BLaER1 (cell line): ENCODE results near the gene SLC35B4.

Experiments used
- H3K27ac ChIP-seq: shearing (Covaris generic); formaldehyde crosslinking; 2 replicates; pipeline ENCODE4 v1.8.1; 2022
- H3K27me3 ChIP-seq: shearing (Covaris generic); formaldehyde crosslinking; 2 replicates; pipeline ENCODE4 v1.8.1; 2022
- H3K36me3 ChIP-seq: shearing (Covaris generic); formaldehyde crosslinking; 2 replicates; pipeline ENCODE4 v1.8.1; 2022
- H3K4me1 ChIP-seq: shearing (Covaris generic); formaldehyde crosslinking; 2 replicates; pipeline ENCODE4 v1.8.1; 2022
- H3K4me2 ChIP-seq: shearing (Covaris generic); formaldehyde crosslinking; 2 replicates; pipeline ENCODE4 v1.8.1; 2022
- H3K4me3 ChIP-seq: shearing (Covaris generic); formaldehyde crosslinking; 2 replicates; pipeline ENCODE4 v1.8.1; 2022
- H3K9ac ChIP-seq: shearing (Covaris generic); formaldehyde crosslinking; 2 replicates; pipeline ENCODE4 v1.8.1; 2022
- H3K9me3 ChIP-seq: shearing (Covaris generic); formaldehyde crosslinking; 2 replicates; pipeline ENCODE4 v1.8.1; 2022
- H4K20me1 ChIP-seq: shearing (Covaris generic); formaldehyde crosslinking; 2 replicates; pipeline ENCODE4 v1.8.1; 2022
- Cebpa-rat ChIP-seq: shearing (Covaris generic); IDR thresholded peaks from 2 replicates; pipeline ENCODE4 v1.8.1; 2022

SLC35B4 gene

DNA sequence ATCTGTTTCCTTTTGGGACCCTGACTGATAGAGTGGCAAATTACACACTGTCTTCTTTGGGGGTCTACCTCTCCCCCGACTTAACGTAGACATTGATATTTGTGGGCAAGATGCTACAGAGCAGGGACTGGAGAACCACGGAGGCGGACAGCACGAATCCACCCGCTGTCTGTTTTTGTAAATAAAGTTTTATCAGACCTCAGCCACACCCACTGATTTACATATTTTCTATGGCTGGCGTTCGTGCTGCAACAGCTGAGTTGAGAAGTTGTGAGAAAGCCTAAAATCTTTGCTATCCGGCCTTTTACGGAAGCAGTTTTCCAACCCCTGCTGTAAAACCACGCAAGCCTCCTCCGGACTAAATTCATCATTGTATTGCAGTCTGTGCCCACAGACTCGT is 17.2 kb upstream of the SLC35B4 start:
- no peaks in the 10 kb centered on the region for H4K20me1 ChIP-seq
- no peak overlapping the region for H3K9ac ChIP-seq
- no peaks in the 10 kb centered on the region for H3K4me1 ChIP-seq
- no peaks in the 10 kb centered on the region for H3K9me3 ChIP-seq
- TF ChIP-seq Cebpa-rat: no peak
- H3K27ac ChIP-seq: no peak overlapping the region
- H3K4me2 ChIP-seq: no peak overlapping the region
- no peaks in the 10 kb centered on the region for H3K36me3 ChIP-seq
- H3K27me3 ChIP-seq: no peaks in the 10 kb centered on the region
- H3K4me3 ChIP-seq: no peak overlapping the region

DNA sequence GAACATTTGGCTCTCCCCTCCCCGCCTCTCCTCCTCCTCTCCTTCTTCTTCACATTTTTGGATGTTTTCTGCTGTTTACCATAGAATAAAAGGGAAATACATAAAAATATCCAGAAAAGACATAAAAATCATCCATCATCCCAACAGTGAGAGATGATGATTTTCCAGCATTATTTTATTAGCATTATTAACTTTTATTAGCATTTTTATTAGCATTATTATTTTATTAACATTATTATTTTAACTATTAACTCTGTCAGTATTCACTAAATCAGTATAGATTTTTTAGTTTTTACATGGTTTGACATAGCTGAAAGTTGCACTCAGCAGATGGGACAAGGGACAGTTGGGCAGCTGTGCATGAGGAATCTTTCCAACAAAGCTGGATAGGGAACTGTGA is 16.2 kb upstream of the SLC35B4 start:
- no peak for TF ChIP-seq Cebpa-rat
- Histone ChIP-seq H3K4me1 (no peaks in the 10 kb centered on the region), H3K4me3 (no peak overlapping the region), H4K20me1 (no peaks in the 10 kb centered on the region), H3K27me3 (no peaks in the 10 kb centered on the region), H3K9me3 (no peaks in the 10 kb centered on the region), H3K9ac (no peak overlapping the region), H3K4me2 (no peak overlapping the region), H3K27ac (no peak overlapping the region), H3K36me3 (no peaks in the 10 kb centered on the region)

DNA sequence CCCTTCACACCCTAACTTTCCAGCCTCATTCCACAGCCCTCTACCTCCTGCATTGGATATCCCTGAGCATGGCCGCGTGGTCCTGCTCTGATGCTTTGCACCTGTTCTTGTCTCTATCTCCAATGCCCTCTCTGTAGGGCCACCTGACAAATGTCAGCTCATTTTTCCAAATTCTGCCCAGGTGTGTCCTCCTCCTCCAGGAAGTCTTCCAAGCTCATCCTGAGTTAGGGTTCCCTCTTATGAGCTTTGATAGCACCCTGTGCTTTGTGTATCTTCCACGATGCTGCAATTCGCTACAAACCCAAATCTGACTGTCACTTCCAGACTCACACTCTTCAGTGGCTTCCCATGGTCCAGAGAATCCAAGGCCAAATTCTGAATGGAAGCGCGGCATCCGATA is 14.7 kb upstream of the SLC35B4 start:
- no peak for TF ChIP-seq Cebpa-rat
- Histone ChIP-seq H3K27me3 (no peaks in the 10 kb centered on the region), H4K20me1 (no peaks in the 10 kb centered on the region), H3K4me3 (no peak overlapping the region), H3K9ac (no peak overlapping the region), H3K27ac (no peak overlapping the region), H3K4me2 (no peak overlapping the region), H3K9me3 (no peaks in the 10 kb centered on the region), H3K36me3 (no peaks in the 10 kb centered on the region), H3K4me1 (no peaks in the 10 kb centered on the region)

DNA sequence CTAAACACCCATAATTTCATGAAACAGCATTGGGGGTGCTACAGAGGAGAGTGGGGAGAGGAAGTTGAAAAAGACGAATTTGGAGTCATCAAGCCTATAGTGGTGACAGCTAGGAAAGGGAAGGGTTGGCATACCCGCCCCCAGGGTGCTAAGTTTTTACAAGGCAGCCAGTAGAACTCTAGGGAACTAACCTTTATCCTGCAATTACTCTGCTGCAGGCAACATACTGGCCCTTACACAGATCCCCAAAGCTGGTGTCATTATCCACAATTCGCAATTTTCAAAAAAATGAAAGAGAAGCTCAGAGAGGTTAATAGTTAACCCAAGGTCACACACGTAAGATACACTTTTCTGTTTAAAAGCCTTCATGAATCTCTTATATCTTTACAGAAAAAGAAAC is 14.2 kb upstream of the SLC35B4 start:
- H3K36me3 ChIP-seq: no peaks in the 10 kb centered on the region
- H3K9me3 ChIP-seq: no peaks in the 10 kb centered on the region
- no peaks in the 10 kb centered on the region for H3K27me3 ChIP-seq
- TF ChIP-seq Cebpa-rat: no peak
- no peaks in the 10 kb centered on the region for H3K4me1 ChIP-seq
- H3K9ac ChIP-seq: no peak overlapping the region
- H3K4me2 ChIP-seq: no peak overlapping the region
- H3K4me3 ChIP-seq: no peak overlapping the region
- no peaks in the 10 kb centered on the region for H4K20me1 ChIP-seq
- H3K27ac ChIP-seq: no peak overlapping the region

DNA sequence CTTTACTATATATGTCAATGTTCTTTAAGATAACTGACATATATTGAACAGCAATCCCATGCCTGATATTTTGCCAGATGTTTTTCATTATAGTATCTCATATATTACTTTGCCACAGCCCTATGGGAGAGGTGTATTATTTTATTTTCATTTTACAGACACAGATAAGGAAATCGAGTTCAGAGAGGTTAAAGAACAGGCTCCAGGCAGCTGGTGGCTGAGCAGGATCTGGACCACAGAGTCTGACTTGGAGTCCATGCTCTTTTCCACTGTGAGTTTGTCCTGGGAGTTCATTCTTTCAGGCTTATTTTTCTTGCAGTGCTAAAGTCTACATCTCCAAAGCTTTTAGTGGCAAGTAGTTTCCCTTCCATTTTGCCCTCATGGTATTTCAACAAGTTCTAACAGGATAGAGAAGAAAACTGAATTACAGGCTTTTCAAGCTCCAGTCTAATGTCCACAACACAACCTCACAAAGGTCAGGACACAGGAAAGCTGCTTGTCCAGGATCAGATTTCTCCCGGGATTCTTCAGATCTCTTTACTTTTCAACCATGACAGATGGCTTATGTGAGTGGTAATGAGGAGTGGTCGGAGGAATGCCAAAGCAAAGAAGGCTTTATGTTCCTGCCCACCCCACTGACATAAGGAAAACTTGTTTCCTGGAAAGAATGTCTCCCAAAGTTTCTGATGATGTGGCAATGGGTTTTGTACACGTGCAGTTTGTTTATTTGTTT is 13.1 kb upstream of the SLC35B4 start:
- Histone ChIP-seq H4K20me1 (no peaks in the 10 kb centered on the region), H3K27ac (no peak overlapping the region), H3K4me2 (no peak overlapping the region), H3K9ac (no peak overlapping the region), H3K9me3 (no peaks in the 10 kb centered on the region), H3K27me3 (no peaks in the 10 kb centered on the region), H3K4me3 (no peak overlapping the region), H3K36me3 (no peaks in the 10 kb centered on the region), H3K4me1 (no peaks in the 10 kb centered on the region)
- TF ChIP-seq Cebpa-rat: no peak

DNA sequence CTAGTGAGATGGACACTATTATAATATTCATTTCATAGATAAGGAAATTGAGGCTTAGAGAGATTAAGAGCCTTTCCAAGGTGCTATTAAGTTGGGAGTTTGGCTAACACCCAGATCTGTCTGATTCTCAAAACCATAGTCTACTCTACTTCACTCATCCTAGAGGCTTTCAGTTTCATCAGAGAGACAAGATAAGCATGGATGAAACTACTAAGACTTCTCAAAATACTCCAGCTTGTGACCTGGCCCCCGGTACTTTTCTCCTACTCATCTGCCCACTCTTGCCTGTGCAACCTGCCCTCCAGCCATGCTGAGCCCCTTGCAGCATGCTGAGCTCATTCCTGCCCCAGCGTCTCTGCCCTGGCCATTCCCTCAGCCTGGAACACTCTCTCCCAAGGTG is 12.2 kb upstream of the SLC35B4 start:
- Histone ChIP-seq H3K4me2 (no peak overlapping the region), H3K36me3 (no peaks in the 10 kb centered on the region), H3K4me3 (no peak overlapping the region), H3K9ac (no peak overlapping the region), H3K4me1 (no peaks in the 10 kb centered on the region), H3K9me3 (no peaks in the 10 kb centered on the region), H3K27me3 (no peaks in the 10 kb centered on the region), H3K27ac (no peak overlapping the region), H4K20me1 (no peaks in the 10 kb centered on the region)
- no peak for TF ChIP-seq Cebpa-rat

DNA sequence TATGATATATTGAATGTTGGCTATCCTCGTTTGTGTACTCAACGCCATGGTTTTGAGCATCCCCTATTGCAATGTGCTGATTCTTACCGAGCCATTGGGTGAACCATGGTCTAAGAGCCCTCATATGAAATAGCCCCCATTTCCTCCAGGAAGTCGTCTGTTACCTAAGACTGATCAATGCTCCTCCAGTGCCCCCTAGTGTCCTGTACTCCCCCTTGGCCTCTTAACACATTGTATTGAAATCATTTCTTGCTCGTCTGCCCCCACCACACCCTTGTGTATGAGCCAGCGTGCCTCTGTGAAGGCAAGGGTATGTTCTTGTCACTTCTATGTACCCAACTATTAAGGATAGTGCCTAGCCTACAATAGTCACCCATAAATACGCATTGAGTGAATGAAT is 11.2 kb upstream of the SLC35B4 start:
- no peak overlapping the region for H3K4me2 ChIP-seq
- H3K4me3 ChIP-seq: no peak overlapping the region
- H3K9ac ChIP-seq: no peak overlapping the region
- no peak for TF ChIP-seq Cebpa-rat
- H4K20me1 ChIP-seq: no peaks in the 10 kb centered on the region
- H3K36me3 ChIP-seq: no peaks in the 10 kb centered on the region
- no peak overlapping the region for H3K27ac ChIP-seq
- H3K9me3 ChIP-seq: no peaks in the 10 kb centered on the region
- H3K27me3 ChIP-seq: no peaks in the 10 kb centered on the region
- H3K4me1 ChIP-seq: no peaks in the 10 kb centered on the region

DNA sequence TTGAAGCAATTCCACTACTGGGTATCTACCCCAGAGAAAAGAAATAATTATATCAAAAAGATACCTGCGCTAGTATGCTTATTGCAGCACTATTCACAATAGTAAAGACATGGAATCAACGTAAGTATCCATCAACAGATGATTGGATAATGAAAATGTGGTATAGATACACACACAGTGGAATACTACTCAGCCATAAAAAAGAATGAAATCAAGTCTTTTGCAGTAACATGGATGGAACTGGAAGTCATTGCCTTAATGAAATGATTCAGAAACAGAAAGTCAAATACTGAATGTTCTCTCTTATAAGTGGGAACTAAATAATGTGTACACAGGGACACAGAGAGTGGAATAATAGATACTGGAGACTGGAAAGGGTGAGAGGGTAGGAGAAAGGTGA is 7.4 kb upstream of the SLC35B4 start:
- H3K36me3 ChIP-seq: no peaks in the 10 kb centered on the region
- no peaks in the 10 kb centered on the region for H3K27me3 ChIP-seq
- TF ChIP-seq Cebpa-rat: no peak
- no peaks in the 10 kb centered on the region for H4K20me1 ChIP-seq
- H3K27ac ChIP-seq: no peak overlapping the region
- no peaks in the 10 kb centered on the region for H3K4me1 ChIP-seq
- no peaks in the 10 kb centered on the region for H3K9me3 ChIP-seq
- H3K4me3 ChIP-seq: no peak overlapping the region
- no peak overlapping the region for H3K9ac ChIP-seq
- no peak overlapping the region for H3K4me2 ChIP-seq

DNA sequence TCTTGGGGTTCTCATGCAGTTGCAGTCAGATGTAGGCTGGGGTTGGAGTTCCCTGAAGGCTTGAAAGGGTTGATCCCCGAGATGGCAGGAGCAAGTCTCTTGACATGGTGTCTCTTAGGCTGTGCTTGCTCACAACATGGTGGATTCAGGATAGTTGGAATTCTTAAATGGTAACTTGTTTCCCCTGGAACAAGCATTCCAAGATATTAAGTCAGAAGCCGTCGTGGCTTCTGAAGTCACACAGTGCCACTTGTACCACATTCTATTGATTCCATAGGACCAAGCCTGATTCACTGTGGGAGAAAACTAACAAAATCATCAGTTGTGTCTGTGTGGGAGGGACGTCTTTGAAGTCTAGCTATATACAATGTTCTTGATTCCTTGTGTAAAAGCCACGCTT is 3.5 kb upstream of the SLC35B4 start:
- Histone ChIP-seq H4K20me1 (no peaks in the 10 kb centered on the region), H3K4me1 (peaks cover 14% of the 10 kb centered on the region), H3K4me2 (no peak overlapping the region), H3K36me3 (no peaks in the 10 kb centered on the region), H3K27me3 (no peaks in the 10 kb centered on the region), H3K4me3 (no peak overlapping the region), H3K9ac (no peak overlapping the region), H3K27ac (no peak overlapping the region), H3K9me3 (no peaks in the 10 kb centered on the region)
- TF ChIP-seq Cebpa-rat: no peak

DNA sequence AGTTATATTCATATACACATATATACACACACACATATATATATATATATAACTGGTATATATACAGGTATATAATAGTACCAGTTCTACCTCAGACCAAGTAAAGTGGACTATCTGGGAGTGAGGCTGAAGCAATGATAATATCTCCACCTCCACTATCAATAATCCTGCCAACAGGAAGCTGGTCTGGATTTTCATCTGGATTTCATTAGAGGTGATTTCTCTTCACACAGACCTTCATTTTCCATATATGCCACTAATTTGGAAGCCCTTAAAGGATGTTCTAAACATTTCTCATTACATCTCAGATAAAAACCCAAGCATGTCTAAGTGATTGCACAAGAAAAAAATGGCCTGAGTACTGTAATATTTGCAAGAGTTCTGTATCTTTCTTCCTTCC is 1.7 kb upstream of the SLC35B4 start:
- H3K27ac ChIP-seq: no peak overlapping the region
- no peak for TF ChIP-seq Cebpa-rat

DNA sequence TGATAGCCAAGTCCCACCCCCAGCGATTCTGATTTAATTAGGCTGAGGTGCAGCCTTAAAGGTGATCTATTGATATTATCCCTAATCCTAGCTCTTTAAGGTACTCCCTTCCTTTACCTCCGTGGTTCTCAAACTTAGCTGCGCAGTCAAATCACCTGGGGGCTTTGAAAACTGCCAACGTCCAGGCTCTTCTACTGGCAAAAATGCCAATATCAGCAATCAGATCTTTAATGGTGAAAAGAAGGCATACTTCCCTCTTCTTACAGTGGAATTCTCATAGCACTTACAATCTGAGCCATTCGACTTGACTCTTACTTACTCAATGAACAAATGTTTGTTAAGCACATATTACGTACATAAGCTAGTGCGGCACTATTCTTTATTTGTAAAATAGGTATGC is 704 bp upstream of the SLC35B4 start:
- Histone ChIP-seq H3K9ac (peak overlapping the region; percentile 42; the same call in 1 of the 2 replicates), H3K4me1 (peaks cover 14% of the 10 kb centered on the region), H3K4me3 (peak overlapping the region; percentile 91), H3K27ac (no peak overlapping the region), H4K20me1 (no peaks in the 10 kb centered on the region), H3K4me2 (peak overlapping the region; percentile 65), H3K27me3 (no peaks in the 10 kb centered on the region), H3K36me3 (peaks cover 2% of the 10 kb centered on the region; the same call in 1 of the 2 replicates), H3K9me3 (no peaks in the 10 kb centered on the region)
- no peak for TF ChIP-seq Cebpa-rat

More for the DNA sequence above, 1.7 kb upstream of the SLC35B4 start:
- no peaks in the 10 kb centered on the region for H4K20me1 ChIP-seq
- H3K4me3 ChIP-seq: no peak overlapping the region
- H3K9ac ChIP-seq: no peak overlapping the region
- H3K4me2 ChIP-seq: no peak overlapping the region
- H3K27me3 ChIP-seq: no peaks in the 10 kb centered on the region
- H3K4me1 ChIP-seq: peaks cover 14% of the 10 kb centered on the region
- no peaks in the 10 kb centered on the region for H3K9me3 ChIP-seq
- H3K36me3 ChIP-seq: no peaks in the 10 kb centered on the region
